ENCODE results near the gene VSTM2B.

GRCh38 chr19:29569038-29569911 is 43.5 kb downstream of the VSTM2B start:
- TF ChIP-seq POLR2AphosphoS5 (IDR thresholded peaks at IDR 0.05; ENCODE audit: low read depth, low read length) (no peak), SIN3A (IDR thresholded peaks at IDR 0.05; ENCODE audit: borderline replicate concordance, insufficient read depth, low read length) (no peak)
